A673 (cell line): Measurements from ENCODE around the gene TRMT10B. TPM values are rescaled to one million over a fixed set of nuclear protein-coding genes. Genes with fewer than 3 reads are reported as not detected.
A peak's percentile ranks its signal among the peaks of the same experiment; 100 is the strongest.
"Not testable (repeated sequence)": the region's sequence is repeated elsewhere in the genome, so short reads cannot be mapped to it uniquely, and the experiment has no call there.

Experiments
- BruUV-seq: library from RNA; stranded (reverse); fragments of 400-500 nt; replicated peaks from 2 replicates; lab custom pipeline; 2021; lab: Mats Ljungman, UMichigan
- CTCF ChIA-PET: fragments of 300-600 bp; sonication (Branson Sonifier 250); formaldehyde crosslinking; loops from one replicate; lab custom pipeline; 2022; ENCODE audit warnings: antibody characterized with exemption; lab: Charles Lee
- POLR2A ChIA-PET: fragments of 300-600 bp; sonication (Branson Sonifier 250); formaldehyde crosslinking; loops from one replicate; lab custom pipeline; 2022; ENCODE audit warnings: antibody characterized with exemption; ENCODE audit not compliant: low non-redundant PET; lab: Charles Lee
- DNase-seq: peaks from one replicate; pipeline ENCODE4 v3.0.0-alpha.2; 2015; ENCODE audit warnings: low spot score
- H3K27ac ChIP-seq: fragments of 200-600 bp; sonication (generic); 2 replicates; pipeline ENCODE4 v1.5.1; 2016; ENCODE audit warnings: mixed run types, low read depth, mild to moderate bottlenecking, mixed read lengths, antibody characterized with exemption, low read length; ENCODE audit not compliant: poor library complexity, severe bottlenecking
- H3K27me3 ChIP-seq: fragments of 200-600 bp; sonication (generic); replicated peaks from 2 replicates; pipeline ENCODE4 v1.6.1; 2017; ENCODE audit warnings: mixed run types, low read depth, mild to moderate bottlenecking, mixed read lengths, antibody characterized with exemption, low read length; ENCODE audit not compliant: insufficient read depth, poor library complexity
- H3K36me3 ChIP-seq: fragments of 200-600 bp; sonication (generic); 2 replicates; pipeline ENCODE4 v1.6.1; 2016; ENCODE audit warnings: mixed run types, mild to moderate bottlenecking, mixed read lengths, antibody characterized with exemption, low read length; ENCODE audit not compliant: insufficient read depth, poor library complexity, severe bottlenecking
- H3K4me1 ChIP-seq: fragments of 200-600 bp; sonication (generic); 2 replicates; pipeline ENCODE4 v1.6.1; 2017; ENCODE audit warnings: mixed run types, mild to moderate bottlenecking, mixed read lengths, antibody characterized with exemption, low read length; ENCODE audit not compliant: insufficient read depth, poor library complexity, severe bottlenecking
- H3K4me3 ChIP-seq: fragments of 200-600 bp; sonication (generic); 2 replicates; pipeline ENCODE4 v1.5.1; 2016; ENCODE audit warnings: low read depth, mixed run types, mild to moderate bottlenecking, mixed read lengths, low read length; ENCODE audit not compliant: poor library complexity, severe bottlenecking
- H3K9me3 ChIP-seq: fragments of 200-600 bp; sonication (generic); 2 replicates; pipeline ENCODE4 v1.6.1; 2016; ENCODE audit warnings: mixed run types, low read depth, mild to moderate bottlenecking, mixed read lengths, antibody characterized with exemption, low read length; ENCODE audit not compliant: poor library complexity, severe bottlenecking
- EZH2 ChIP-seq: fragments of 200-600 bp; sonication (generic); IDR thresholded peaks from 2 replicates; pipeline ENCODE4 v1.6.1; 2017; ENCODE audit warnings: borderline replicate concordance, low read depth, mild to moderate bottlenecking, mixed read lengths, antibody characterized with exemption, low read length; ENCODE audit not compliant: poor library complexity, severe bottlenecking
- intact Hi-C: fragments of 100-400 bp; cut with micrococcal nuclease; formaldehyde crosslinking; loops from one replicate; pipeline ENCODE4 v1.10.0; 2022; ENCODE audit not compliant: unreplicated experiment
- total RNA-seq: library from RNA; stranded (reverse); gene quantifications from 2 replicates; pipeline ENCODE4 v1.2.3, GENCODE V29; 2021
- TF ChIP-seq, protein P1 (sequence below): fragments of 300-800, 200-600 bp; sonication (generic); conservative IDR thresholded peaks from 2 replicates; pipeline ENCODE4 v1.5.1; 2017; ENCODE audit warnings: low read depth, mild to moderate bottlenecking, antibody characterized with exemption, low read length, moderate library complexity, mixed read lengths

Gene TRMT10B
- total RNA-seq, 1 experiment from 2014 or later = 7.8 TPM

- Histone ChIP-seq H3K27ac (no peak overlapping the region), H3K4me1 (no peaks in the 10 kb centered on the region), H3K4me3 (no peak overlapping the region), H3K9me3 (no peaks in the 10 kb centered on the region), H3K36me3 (no peaks in the 10 kb centered on the region), H3K27me3 (no peaks in the 10 kb centered on the region)
- no peak for DNase-seq
- ChIA-PET CTCF (no interaction called here), POLR2A (no interaction called here)
- BruUV-seq = no TSS peak
- intact Hi-C loops = no loop called here
- TF ChIP-seq, protein P1, sequence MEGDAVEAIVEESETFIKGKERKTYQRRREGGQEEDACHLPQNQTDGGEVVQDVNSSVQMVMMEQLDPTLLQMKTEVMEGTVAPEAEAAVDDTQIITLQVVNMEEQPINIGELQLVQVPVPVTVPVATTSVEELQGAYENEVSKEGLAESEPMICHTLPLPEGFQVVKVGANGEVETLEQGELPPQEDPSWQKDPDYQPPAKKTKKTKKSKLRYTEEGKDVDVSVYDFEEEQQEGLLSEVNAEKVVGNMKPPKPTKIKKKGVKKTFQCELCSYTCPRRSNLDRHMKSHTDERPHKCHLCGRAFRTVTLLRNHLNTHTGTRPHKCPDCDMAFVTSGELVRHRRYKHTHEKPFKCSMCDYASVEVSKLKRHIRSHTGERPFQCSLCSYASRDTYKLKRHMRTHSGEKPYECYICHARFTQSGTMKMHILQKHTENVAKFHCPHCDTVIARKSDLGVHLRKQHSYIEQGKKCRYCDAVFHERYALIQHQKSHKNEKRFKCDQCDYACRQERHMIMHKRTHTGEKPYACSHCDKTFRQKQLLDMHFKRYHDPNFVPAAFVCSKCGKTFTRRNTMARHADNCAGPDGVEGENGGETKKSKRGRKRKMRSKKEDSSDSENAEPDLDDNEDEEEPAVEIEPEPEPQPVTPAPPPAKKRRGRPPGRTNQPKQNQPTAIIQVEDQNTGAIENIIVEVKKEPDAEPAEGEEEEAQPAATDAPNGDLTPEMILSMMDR = no peak
Measured at GRCh38 chr9:37751186-37751585, 2.4 kb upstream of the TRMT10B start.

GRCh38 chr9:37751704-37752103 is 1.9 kb upstream of the TRMT10B start:
- intact Hi-C loops = not testable (repeated sequence)

GRCh38 chr9:37752112-37752511 is 1.5 kb upstream of the TRMT10B start:
- H3K9me3 ChIP-seq, H3K4me3 ChIP-seq, BruUV-seq, CTCF ChIA-PET, DNase-seq, H3K27ac ChIP-seq, H3K36me3 ChIP-seq, POLR2A ChIA-PET, H3K4me1 ChIP-seq, intact Hi-C loops, H3K27me3 ChIP-seq: not testable (repeated sequence)

More at GRCh38 chr9:37751704-37752103, 1.9 kb upstream of the TRMT10B start:
- H3K27ac ChIP-seq, H3K4me3 ChIP-seq, POLR2A ChIA-PET, H3K36me3 ChIP-seq, H3K9me3 ChIP-seq, H3K4me1 ChIP-seq, CTCF ChIA-PET, H3K27me3 ChIP-seq, BruUV-seq, DNase-seq: not testable (repeated sequence)

DNA sequence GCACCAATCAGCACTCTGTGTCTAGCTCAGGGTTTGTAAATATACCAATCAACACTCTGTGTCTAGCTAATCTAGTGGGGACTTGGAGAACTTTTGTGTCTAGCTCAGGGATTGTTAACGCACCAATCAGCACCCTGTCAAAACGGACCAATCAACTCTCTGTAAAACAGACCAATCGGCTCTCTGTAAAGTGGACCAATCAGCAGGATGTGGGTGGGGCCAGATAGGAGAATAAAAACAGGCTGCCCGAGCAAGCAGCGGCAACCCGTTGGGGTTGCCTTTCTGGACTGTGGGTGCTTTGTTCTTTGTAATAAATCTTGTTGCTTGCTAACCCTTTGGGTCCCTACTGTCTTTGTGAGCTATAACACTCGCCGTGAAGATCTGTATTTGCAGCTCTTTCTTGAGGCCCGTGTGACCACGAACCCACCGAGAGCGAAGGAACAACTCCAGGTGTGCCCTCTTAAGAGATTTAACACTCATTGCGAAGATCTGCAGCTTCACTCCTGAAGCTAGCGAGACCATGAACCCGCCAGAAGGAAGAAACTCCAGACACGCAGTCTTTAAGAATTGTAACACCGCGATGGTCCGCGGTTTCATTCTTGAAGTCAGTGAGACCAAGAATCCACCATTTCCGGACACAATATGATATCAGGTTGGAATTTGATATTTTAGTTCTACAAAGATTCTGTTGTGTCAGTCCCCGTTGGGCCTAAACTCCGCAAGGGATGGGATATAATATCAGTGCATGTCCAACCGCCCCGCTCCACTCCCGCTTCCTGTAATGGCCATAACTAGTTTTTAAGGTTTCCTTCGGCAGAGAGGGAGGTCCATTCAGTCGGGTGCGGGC is 740 bp upstream of the TRMT10B start:
- BruUV-seq = no TSS peak

More for the DNA sequence above, 740 bp upstream of the TRMT10B start:
- DNase-seq = no peak
- Histone ChIP-seq H3K4me3 (peak overlapping the region; percentile 60), H3K36me3 (no peaks in the 10 kb centered on the region), H3K27me3 (no peaks in the 10 kb centered on the region), H3K9me3 (no peaks in the 10 kb centered on the region), H3K27ac (peak overlapping the region; percentile 53), H3K4me1 (no peaks in the 10 kb centered on the region)
- CTCF ChIA-PET = no interaction called here
- intact Hi-C loops = no loop called here
- POLR2A ChIA-PET = no interaction called here
- no peak for TF ChIP-seq EZH2
- TF ChIP-seq, protein P1 = no peak
